Measurements from ENCODE around the gene SEMA6B. TPM values are rescaled to one million over a fixed set of nuclear protein-coding genes. Genes with fewer than 3 reads are reported as not detected.

Gene SEMA6B
- total RNA-seq, 1 donor from 2014 or later = 11.3 TPM

DNA sequence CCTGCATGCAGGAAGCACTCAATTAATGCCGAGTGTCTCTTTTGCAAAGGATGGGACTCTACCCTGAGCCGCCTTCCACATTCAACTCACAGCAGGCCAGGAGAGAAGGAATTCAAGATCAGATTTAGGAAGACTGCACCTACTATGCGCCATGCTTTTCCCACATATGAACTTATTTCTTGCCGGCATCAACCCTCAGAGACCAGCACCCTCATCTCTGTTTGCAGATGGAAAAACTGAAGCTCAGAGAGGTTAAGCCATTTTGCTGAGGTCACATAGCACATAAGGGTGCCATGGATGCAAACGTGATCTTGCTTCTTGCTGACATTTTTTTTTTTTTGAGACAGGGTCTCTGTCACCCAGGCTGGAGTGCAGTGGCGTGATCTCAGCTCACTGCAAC, 14.2 kb upstream of the SEMA6B start:
- no peak for DNase-seq
- intact Hi-C loops (cut with DNase I) = no loop called here
- no peaks in the 10 kb centered on the region for H3K9me3 ChIP-seq
- no peaks in the 10 kb centered on the region for H3K36me3 ChIP-seq
- H3K4me3 ChIP-seq = no peak overlapping the region
- peaks cover 50% of the 10 kb centered on the region for H3K27me3 ChIP-seq (ENCODE audit: low read depth)
- no peak for ATAC-seq
- H3K4me1 ChIP-seq = no peaks in the 10 kb centered on the region
- TF ChIP-seq, protein P1, sequence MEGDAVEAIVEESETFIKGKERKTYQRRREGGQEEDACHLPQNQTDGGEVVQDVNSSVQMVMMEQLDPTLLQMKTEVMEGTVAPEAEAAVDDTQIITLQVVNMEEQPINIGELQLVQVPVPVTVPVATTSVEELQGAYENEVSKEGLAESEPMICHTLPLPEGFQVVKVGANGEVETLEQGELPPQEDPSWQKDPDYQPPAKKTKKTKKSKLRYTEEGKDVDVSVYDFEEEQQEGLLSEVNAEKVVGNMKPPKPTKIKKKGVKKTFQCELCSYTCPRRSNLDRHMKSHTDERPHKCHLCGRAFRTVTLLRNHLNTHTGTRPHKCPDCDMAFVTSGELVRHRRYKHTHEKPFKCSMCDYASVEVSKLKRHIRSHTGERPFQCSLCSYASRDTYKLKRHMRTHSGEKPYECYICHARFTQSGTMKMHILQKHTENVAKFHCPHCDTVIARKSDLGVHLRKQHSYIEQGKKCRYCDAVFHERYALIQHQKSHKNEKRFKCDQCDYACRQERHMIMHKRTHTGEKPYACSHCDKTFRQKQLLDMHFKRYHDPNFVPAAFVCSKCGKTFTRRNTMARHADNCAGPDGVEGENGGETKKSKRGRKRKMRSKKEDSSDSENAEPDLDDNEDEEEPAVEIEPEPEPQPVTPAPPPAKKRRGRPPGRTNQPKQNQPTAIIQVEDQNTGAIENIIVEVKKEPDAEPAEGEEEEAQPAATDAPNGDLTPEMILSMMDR (IDR thresholded peaks at IDR 0.05) = no peak
- H3K27ac ChIP-seq = no peak overlapping the region

DNA sequence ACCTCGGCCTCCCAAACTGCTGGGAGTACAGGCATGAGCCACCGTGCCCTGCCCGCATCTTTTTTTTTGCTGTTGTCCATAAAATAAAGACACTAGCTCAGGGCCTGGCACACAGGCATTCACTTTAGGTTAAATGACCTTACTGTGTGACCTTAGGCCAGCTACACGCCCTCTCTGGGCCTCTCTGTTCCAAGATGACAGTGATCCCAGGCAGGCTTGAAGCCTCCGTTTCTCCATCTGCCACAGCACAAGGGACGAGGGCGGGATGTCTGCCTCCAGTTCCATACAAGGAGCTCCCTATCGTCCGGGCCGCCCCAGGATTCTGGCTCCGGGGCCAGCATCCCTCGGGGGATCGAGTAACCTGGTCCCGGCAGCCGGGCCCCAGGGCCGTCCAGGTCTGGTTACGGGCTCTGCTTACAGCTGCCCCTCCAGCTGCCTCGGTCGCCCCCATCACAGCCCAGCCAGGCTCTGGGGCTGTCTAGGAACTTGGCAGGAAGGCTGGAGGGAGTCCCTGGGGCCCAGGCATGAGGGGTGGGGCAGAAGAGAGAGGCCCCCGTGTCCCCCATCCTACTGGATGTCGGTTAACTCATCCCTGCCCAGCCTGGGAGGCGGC, 11.9 kb upstream of the SEMA6B start:
- H3K9me3 ChIP-seq = no peaks in the 10 kb centered on the region
- no peak for DNase-seq
- no peaks in the 10 kb centered on the region for H3K36me3 ChIP-seq
- no peak for ATAC-seq
- no peak overlapping the region for H3K4me3 ChIP-seq
- H3K27ac ChIP-seq = no peak overlapping the region
- TF ChIP-seq, protein P1 (IDR thresholded peaks at IDR 0.05) = no peak
- peaks cover 31% of the 10 kb centered on the region for H3K27me3 ChIP-seq (ENCODE audit: low read depth)
- intact Hi-C loops (cut with DNase I) = no loop called here
- H3K4me1 ChIP-seq = peaks cover 8% of the 10 kb centered on the region

DNA sequence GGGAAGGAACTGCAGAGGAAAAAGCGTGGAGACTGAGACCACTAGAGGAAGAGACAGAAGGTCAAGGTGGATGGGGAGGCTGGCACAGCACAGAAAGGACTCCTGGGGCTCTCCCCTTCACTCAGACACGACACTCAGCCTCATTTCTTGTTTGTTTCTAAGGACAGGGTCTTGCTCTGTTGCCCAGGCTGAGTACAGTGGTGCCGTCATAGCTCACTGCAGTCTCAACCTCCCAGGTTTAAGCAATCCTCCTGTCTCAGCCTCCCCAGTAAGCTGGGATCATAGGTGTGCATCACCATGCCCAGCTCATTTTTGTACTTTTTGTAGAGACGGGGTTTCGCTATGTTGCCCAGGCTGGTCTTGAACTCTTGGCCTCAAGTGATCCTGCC, 11.4 kb upstream of the SEMA6B start:
- H3K9me3 ChIP-seq = no peaks in the 10 kb centered on the region
- H3K36me3 ChIP-seq = no peaks in the 10 kb centered on the region
- no peak overlapping the region for H3K27ac ChIP-seq
- TF ChIP-seq, protein P1 (IDR thresholded peaks at IDR 0.05) = no peak
- peaks cover 8% of the 10 kb centered on the region for H3K4me1 ChIP-seq
- ATAC-seq (no peak), DNase-seq (no peak)
- intact Hi-C loops (cut with DNase I) = no loop called here
- no peak overlapping the region for H3K4me3 ChIP-seq
- peaks cover 26% of the 10 kb centered on the region for H3K27me3 ChIP-seq (ENCODE audit: low read depth)

DNA sequence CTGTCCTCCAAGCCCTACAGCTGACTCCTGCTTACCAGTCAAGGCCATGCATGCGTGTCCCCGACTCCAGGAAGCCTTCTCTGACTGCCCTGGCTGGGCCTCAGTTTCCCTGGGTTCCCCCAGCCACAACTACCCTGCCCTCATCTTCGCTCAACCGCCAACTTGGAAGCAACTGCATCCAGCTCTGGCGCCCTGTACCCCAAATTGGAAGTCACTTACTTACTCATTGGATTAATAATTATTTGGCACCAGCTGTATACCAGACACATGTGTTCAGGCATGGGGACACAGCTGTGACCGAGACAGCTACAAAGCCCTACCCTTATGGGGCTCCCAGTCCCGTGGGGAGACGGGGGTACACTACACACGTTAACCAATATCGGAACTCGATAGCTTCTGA, 10.9 kb upstream of the SEMA6B start:
- H3K4me1 ChIP-seq = peaks cover 8% of the 10 kb centered on the region

DNA sequence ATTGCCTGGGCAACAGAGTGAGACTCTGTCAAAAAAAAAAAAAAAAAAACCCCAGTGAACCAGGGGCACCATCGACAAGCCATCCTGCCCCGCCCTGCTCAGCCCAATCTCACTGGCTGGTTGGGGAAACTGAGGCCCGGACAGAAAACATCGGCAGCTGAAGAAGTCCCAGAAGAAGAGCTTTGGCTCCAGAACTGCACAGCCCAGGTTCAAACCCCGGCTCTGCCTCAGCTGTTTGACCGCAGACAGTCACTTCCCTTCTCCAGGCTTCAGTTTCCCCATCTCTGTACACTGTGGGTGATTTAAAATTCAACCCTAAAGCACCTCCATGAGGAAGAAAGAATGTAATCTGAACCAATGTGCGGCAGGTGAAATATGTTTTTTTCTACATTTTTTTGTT, 9.4 kb upstream of the SEMA6B start:
- TF ChIP-seq, protein P1 (IDR thresholded peaks at IDR 0.05) = no peak
- H3K4me3 ChIP-seq = no peak overlapping the region
- intact Hi-C loops (cut with DNase I) = no loop called here
- no peaks in the 10 kb centered on the region for H3K36me3 ChIP-seq
- H3K27ac ChIP-seq = no peak overlapping the region
- no peak for DNase-seq
- H3K27me3 ChIP-seq (ENCODE audit: low read depth) = peaks cover 8% of the 10 kb centered on the region
- no peaks in the 10 kb centered on the region for H3K9me3 ChIP-seq
- peaks cover 8% of the 10 kb centered on the region for H3K4me1 ChIP-seq
- peak; percentile 51 to 54 for ATAC-seq

More for the DNA sequence above, 10.9 kb upstream of the SEMA6B start:
- ATAC-seq = no peak
- Histone ChIP-seq H3K36me3 (no peaks in the 10 kb centered on the region), H3K27me3 (ENCODE audit: low read depth) (peaks cover 21% of the 10 kb centered on the region), H3K27ac (no peak overlapping the region), H3K4me3 (no peak overlapping the region), H3K9me3 (no peaks in the 10 kb centered on the region)
- intact Hi-C loops (cut with DNase I) = no loop called here
- no peak for DNase-seq
- TF ChIP-seq, protein P1 (IDR thresholded peaks at IDR 0.05) = no peak
